Common myeloid progenitor, CD34-positive (primary cell): ENCODE results near the gene TUBG1.
"Not testable (repeated sequence)": the region's sequence is repeated elsewhere in the genome, so short reads cannot be mapped to it uniquely, and the experiment has no call there.

Experiments
- CTCF ChIA-PET: fragments of 350-600 bp; sonication (Branson Sonifier 250); formaldehyde crosslinking; loops from one replicate; lab custom pipeline; 2021; ENCODE audit warnings: antibody characterized with exemption; lab: Charles Lee
- POLR2A ChIA-PET: fragments of 350-600 bp; sonication (Branson Sonifier 250); formaldehyde crosslinking; loops from one replicate; lab custom pipeline; 2021; ENCODE audit warnings: antibody characterized with exemption; lab: Charles Lee
- DNase-seq, 3 donors: peaks; one replicate each; pipeline versions ENCODE4 v3.0.0 to v3.0.0-alpha.2; 2013
- H3K27ac ChIP-seq, 2 experiments: 1 replicate in 1 of 2; 2 replicates in 1 of 2; pipeline ENCODE4 v1.7.0; 2013; ENCODE audit warnings: inconsistent platforms in 2 of 2, low read length in 2 of 2, mild to moderate bottlenecking in 2 of 2, low read depth in 1 of 2, moderate library complexity in 1 of 2; ENCODE audit not compliant: severe bottlenecking in 2 of 2, insufficient read depth in 1 of 2, poor library complexity in 1 of 2
- H3K27me3 ChIP-seq, 5 experiments: replicated peaks in 2 of 5; 1 replicate in 3 of 5; 2 replicates in 2 of 5; pipeline versions ENCODE4 v1.6.1 to v1.7.0; 2013; ENCODE audit warnings: low read length in 4 of 5, mild to moderate bottlenecking in 2 of 5, moderate library complexity in 2 of 5, inconsistent platforms in 1 of 5; ENCODE audit not compliant: insufficient read depth in 5 of 5, control insufficient read depth in 4 of 5
- H3K36me3 ChIP-seq, 4 experiments: 1 replicate in 2 of 4; 2 replicates in 2 of 4; pipeline versions ENCODE4 v1.6.1 to v1.7.0; 2013; ENCODE audit warnings: low read length in 3 of 4, control low read depth in 1 of 4, mild to moderate bottlenecking in 1 of 4; ENCODE audit not compliant: control insufficient read depth in 4 of 4, insufficient read depth in 4 of 4
- H3K4me1 ChIP-seq, 4 experiments: 1 replicate in 3 of 4; 2 replicates in 1 of 4; pipeline versions ENCODE4 v1.6.1 to v1.7.1; 2013; ENCODE audit warnings: low read length in 3 of 4, mild to moderate bottlenecking in 3 of 4, control low read depth in 1 of 4, inconsistent platforms in 1 of 4, moderate library complexity in 1 of 4; ENCODE audit not compliant: control insufficient read depth in 4 of 4, insufficient read depth in 4 of 4; ENCODE audit errors: control extremely low read depth in 1 of 4
- H3K4me3 ChIP-seq, 7 experiments: 1 replicate in 4 of 7; 2 replicates in 3 of 7; pipeline versions ENCODE4 v1.5.1 to v1.7.0; 2013; ENCODE audit warnings: mild to moderate bottlenecking in 7 of 7, low read length in 6 of 7, moderate library complexity in 6 of 7, inconsistent platforms in 2 of 7, low read depth in 2 of 7, control low read depth in 1 of 7; ENCODE audit not compliant: insufficient read depth in 4 of 7, control insufficient read depth in 1 of 7; ENCODE audit errors: extremely low read depth in 1 of 7
- H3K9me3 ChIP-seq, 5 experiments: 1 replicate in 4 of 5; 2 replicates in 1 of 5; pipeline versions ENCODE4 v1.6.1 to v1.7.1; 2013; ENCODE audit warnings: low read length in 4 of 5, mild to moderate bottlenecking in 2 of 5, inconsistent platforms in 1 of 5, low read depth in 1 of 5, moderate library complexity in 1 of 5; ENCODE audit not compliant: control insufficient read depth in 4 of 5, insufficient read depth in 2 of 5; ENCODE audit errors: control extremely low read depth in 1 of 5
- WGBS: methylation state at CpG from one replicate; pipeline ENCODE4 v1.1.5; 2013; ENCODE audit not compliant: insufficient coverage; 5-methylcytosine and 5-hydroxymethylcytosine counted together

Gene TUBG1

DNA sequence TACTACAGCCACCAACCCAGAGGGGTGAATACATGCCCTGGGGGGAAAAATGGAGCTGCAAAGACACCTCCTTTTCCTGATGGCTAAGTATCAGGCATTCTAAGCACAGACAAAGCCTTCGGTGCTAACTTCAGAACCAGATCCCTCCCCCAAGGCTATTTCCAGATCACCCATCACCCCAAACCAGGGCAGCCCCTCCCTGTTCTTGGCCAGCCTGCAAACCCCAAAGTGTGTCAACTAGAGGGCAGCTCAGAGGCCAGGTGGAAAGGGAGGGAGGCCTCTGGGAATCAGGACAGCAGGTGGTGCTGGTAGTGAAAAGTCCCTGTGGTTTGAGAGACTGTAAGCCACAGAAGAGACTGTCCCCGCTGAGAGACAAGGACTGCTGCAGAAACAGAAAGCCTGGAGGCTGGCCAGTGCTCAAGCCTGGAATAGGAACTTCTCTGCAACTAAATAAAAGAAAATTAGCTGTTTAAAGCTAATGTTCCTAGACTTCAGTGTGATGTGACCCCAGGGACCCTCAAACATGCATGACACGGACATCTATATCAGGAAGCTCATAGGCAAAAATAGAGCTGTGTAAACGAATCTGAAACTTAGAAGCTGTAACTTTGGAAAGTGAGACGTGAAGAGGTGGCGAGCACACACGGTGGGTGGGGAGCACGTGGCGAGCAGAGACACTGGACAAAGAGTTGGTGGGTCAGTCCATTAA lies 9.1 kb downstream of the TUBG1 start:
- CTCF ChIA-PET: interaction anchor here (0.6 to 1.0 kb wide), 4 partner anchors 10 to 224 kb away, joined by 3 to 4 read pairs (median 3); no protein-coding TSS in a partner anchor
- Histone ChIP-seq H3K27ac (no peak overlapping the region), H3K27me3 (no peaks in the 10 kb centered on the region), H3K4me3 (no peak overlapping the region), H3K36me3 (peaks cover 7 to 23% (median 17%) of the 10 kb centered on the region in 4 experiments), H3K4me1 (peaks cover 0 to 16% (median 11%) of the 10 kb centered on the region in 4 experiments), H3K9me3 (no peaks in the 10 kb centered on the region)
- POLR2A ChIA-PET: interaction anchor here (0.9 to 1.1 kb wide), 2 partner anchors 9 to 46 kb away, joined by 3 to 4 read pairs; partner anchors contain the start of genes RETREG3 and TUBG1
- 74% methylated on average over 9 of the region's 9 CpGs for WGBS
- DNase-seq: peak; percentile 31 to 40 (median 34)

DNA sequence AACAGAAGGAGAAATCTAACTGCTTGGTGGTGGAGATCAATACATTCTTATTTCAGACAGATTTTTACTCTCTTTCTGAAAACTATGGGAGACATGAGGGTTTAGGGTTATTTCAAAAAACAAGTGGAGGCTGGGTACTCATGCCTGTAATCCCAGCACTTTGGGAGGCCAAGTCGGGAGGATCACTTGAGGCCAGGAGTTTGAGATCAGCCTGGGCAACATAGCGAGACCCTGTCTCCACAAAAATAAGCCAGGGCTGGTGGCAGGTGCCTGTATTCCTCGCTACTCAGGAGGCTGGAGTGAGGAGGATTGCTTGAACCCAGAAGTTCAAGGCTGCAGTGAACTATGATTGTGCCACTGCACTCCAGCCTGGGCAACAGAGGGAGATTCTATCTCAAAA lies 12.5 kb downstream of the TUBG1 start:
- WGBS: 91% methylated on average over 3 of the region's 3 CpGs
- H3K27me3 ChIP-seq, H3K27ac ChIP-seq, H3K9me3 ChIP-seq, DNase-seq, POLR2A ChIA-PET, H3K4me3 ChIP-seq, H3K36me3 ChIP-seq: not testable (repeated sequence)
- H3K4me1 ChIP-seq: peaks cover 0 to 16% (median 11%) of the 10 kb centered on the region in 4 experiments
- CTCF ChIA-PET: interaction anchor here (1.5 to 1.6 kb wide), 2 partner anchors 11 to 39 kb away, joined by 3 to 7 read pairs; no protein-coding TSS in a partner anchor

DNA sequence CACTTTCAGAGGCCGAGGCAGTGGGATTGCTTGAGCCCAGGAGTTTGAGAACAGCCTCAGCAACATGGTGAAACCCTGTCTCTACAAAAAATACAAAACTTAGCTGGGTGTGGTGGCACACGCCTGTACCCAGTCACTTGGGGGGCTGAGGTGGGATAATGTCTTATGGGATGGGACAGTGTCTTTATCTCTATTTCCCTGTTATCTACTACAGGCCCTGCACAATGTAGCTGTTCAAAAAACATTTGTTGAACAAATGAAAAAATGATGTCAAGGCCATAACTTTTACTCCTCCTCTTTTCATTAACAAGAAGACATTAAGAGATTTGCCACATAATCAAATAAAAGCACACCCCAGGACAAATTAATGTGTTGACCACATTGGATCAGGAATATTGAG lies 13.8 kb downstream of the TUBG1 start:
- H3K36me3 ChIP-seq: no peaks in the 10 kb centered on the region
- H3K4me1 ChIP-seq: peaks cover 0 to 8% (median 5%) of the 10 kb centered on the region in 4 experiments
- H3K27ac ChIP-seq: no peak overlapping the region
- ChIA-PET POLR2A (no interaction called here), CTCF (interaction anchor here (1.0 to 1.9 kb wide), 3 partner anchors 12 to 45 kb away, joined by 3 to 4 read pairs (median 3); partner anchors contain the start of gene PSMC3IP)
- H3K4me3 ChIP-seq: no peak overlapping the region
- no CpG with 5 or more reads among the region's 2 CpGs for whole genome bisulfite sequencing
- DNase-seq: no peak
- H3K27me3 ChIP-seq: no peaks in the 10 kb centered on the region
- no peaks in the 10 kb centered on the region for H3K9me3 ChIP-seq

DNA sequence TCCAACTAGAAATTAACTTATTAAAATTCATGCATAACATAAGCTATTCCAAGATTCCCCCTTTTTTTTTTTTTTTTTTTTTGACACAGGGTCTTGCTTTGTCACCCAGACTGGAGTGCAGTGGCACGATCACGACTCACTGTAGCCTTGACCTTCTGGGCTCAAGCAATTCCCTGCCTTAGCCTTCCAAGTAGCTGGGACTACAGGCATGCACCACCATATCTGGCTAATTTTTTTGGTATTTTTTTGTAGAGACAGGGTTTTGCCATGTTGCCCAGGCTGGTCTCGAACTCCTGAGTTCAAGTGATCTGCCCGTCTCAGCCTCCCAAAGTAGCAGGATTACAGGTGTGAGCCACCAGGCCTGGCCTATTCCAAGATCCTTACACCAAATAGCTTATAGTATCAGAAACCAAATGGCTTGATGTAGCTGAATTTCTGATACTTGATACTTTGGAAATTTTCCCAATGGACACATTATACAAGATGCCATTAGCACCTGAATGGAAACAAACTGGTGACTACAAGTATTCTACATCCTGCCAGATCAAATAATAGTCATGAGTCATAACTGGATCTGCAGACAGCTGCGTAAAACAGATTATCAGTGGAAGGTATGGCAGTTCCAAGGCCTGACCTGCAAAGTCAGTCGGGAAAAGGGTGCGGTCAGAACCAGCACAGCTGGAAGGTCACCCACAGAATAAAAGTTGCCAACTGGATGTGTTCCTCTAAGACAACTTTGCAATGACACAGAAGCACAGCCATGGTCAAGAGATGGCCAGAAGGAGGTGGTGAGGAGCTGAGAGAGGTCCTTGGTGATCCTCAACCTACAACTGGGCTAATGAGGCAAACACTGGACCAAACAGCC lies 14.5 kb downstream of the TUBG1 start:
- peaks cover 0 to 2% (median under 1%) of the 10 kb centered on the region in 4 experiments for H3K4me1 ChIP-seq
- ChIA-PET POLR2A (interaction anchor here (0.5 kb wide), 1 partner anchor 8 kb away, joined by 4 read pairs; no protein-coding TSS in a partner anchor), CTCF (interaction anchor here (1.0 to 1.9 kb wide), 3 partner anchors 12 to 46 kb away, joined by 3 to 4 read pairs (median 3); partner anchors contain the start of gene PSMC3IP)
- H3K27ac ChIP-seq: no peak overlapping the region
- H3K36me3 ChIP-seq: no peaks in the 10 kb centered on the region
- 93% methylated on average over 3 of the region's 7 CpGs for WGBS
- no peaks in the 10 kb centered on the region for H3K9me3 ChIP-seq
- no peak overlapping the region for H3K4me3 ChIP-seq
- no peaks in the 10 kb centered on the region for H3K27me3 ChIP-seq
- peak in 1 of 3 donors; percentile 10 for DNase-seq

DNA sequence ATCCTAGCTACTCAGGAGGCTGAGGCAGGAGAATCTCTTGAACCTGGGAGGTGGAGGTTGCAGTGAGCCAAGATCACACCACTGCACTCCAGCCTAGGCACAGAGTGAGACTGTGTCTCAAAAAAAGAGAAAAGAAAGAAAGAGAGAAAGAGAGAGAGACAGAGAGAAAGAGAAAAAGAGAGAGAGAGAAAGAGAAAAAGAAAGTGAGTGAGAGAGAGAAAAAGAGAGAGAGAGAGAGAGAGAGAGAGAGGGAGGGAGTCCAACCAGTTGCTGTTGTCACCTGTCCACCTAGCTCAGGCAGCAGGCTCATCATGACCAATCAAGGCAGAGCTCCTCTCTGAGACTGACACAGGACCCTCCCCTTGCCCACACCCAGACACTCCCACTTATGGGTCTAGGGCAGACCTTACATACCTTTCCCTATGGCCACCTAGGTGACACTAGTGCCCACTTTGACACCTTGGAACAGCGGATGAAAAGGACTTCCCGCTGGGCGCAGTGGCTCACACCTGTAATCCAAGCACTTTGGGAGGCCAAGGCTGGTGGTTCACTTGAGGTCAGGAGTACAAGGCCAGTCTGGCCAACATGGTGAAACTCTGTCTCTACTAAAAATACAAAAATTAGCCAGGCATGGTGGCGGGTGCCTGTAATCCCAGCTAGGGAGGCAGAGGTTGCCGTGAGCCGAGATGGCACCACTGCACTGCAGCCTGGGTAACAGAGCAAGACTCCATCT lies 17.7 kb downstream of the TUBG1 start:
- H3K36me3 ChIP-seq, H3K4me1 ChIP-seq, H3K4me3 ChIP-seq, H3K27me3 ChIP-seq, CTCF ChIA-PET, H3K27ac ChIP-seq, H3K9me3 ChIP-seq, DNase-seq: not testable (repeated sequence)
- 100% methylated on average over 3 of the region's 6 CpGs for WGBS
- POLR2A ChIA-PET: interaction anchor here (0.7 kb wide), 1 partner anchor 28 kb away, joined by 6 read pairs; no protein-coding TSS in a partner anchor

DNA sequence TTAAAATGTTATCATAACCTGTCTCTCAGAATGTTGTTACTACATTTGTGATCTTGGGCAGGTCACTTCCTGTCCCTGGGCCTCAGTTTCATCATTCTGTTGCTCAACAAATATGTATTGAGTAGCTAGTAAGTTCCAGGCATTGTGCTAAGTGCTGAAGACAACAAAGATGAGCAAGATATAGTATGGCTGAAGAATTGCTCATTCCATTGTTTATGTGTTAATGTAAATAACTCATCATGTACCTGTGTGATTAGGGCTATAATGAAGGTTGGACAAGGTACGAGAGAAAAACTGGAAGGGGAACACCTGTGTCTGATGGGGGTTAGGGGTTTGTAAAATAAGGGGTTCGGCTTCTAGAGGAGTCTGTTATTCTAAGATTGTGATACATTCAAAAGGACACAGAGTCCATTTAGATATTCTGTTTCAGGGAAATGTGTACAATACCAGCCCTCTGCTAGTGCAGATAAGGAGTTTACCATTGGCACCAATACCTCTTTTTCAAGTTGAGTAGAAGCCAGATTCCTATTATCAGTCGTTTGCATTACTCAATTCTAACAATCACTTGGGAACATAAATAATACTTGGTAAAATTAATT lies 20.0 kb downstream of the TUBG1 start:
- no peaks in the 10 kb centered on the region for H3K27me3 ChIP-seq
- H3K27ac ChIP-seq: no peak overlapping the region
- H3K4me1 ChIP-seq: no peaks in the 10 kb centered on the region
- H3K36me3 ChIP-seq: no peaks in the 10 kb centered on the region
- no peaks in the 10 kb centered on the region for H3K9me3 ChIP-seq
- peak in 2 of 3 donors; percentile 29 to 61 for DNase-seq
- POLR2A ChIA-PET: no interaction called here
- CTCF ChIA-PET: interaction anchor here (1.8 kb wide), 1 partner anchor 11 kb away, joined by 4 read pairs; no protein-coding TSS in a partner anchor
- no peak overlapping the region for H3K4me3 ChIP-seq
- WGBS: no CpG with 5 or more reads among the region's 3 CpGs
